NCI-H510A treated with DMSO at 0.1 percent for 48 hours (cell line): ENCODE results near the gene WNT3A.

ENCODE experiments used
- DNase-seq: peaks from one replicate; lab custom pipeline; 2025; lab: John Stamatoyannopoulos, UW

The WNT3A gene

GRCh38 chr1:228031276-228031995 is 24.6 kb downstream of the WNT3A start:
- no peak for DNase-seq

- no peak for DNase-seq
Observed at GRCh38 chr1:228032041-228032440, 25.2 kb downstream of the WNT3A start.

- DNase-seq, result no peak
Observed at GRCh38 chr1:228033376-228033775, 26.6 kb downstream of the WNT3A start.

GRCh38 chr1:228034954-228035837 is 28.4 kb downstream of the WNT3A start:
- no peak for DNase-seq

GRCh38 chr1:228035844-228036243 is 29.0 kb downstream of the WNT3A start:
- no peak for DNase-seq

- DNase-seq, result no peak
Observed at GRCh38 chr1:228036701-228037231, 30.0 kb downstream of the WNT3A start.

- DNase-seq, result no peak
Observed at GRCh38 chr1:228037401-228038386, 30.9 kb downstream of the WNT3A start.

- no peak for DNase-seq
Observed at GRCh38 chr1:228038387-228039005, 31.7 kb downstream of the WNT3A start.

GRCh38 chr1:228039006-228039903 is 32.5 kb downstream of the WNT3A start:
- no peak for DNase-seq

- no peak for DNase-seq
Observed at GRCh38 chr1:228039986-228040385, 33.2 kb downstream of the WNT3A start.

GRCh38 chr1:228041316-228041715 is 34.5 kb downstream of the WNT3A start:
- DNase-seq, result no peak

GRCh38 chr1:228042508-228042907 is 35.7 kb downstream of the WNT3A start:
- DNase-seq, result no peak

GRCh38 chr1:228043281-228043848 is 36.6 kb downstream of the WNT3A start:
- DNase-seq, result no peak

- DNase-seq, result no peak
Observed at GRCh38 chr1:228044961-228045360, 38.2 kb downstream of the WNT3A start.

- DNase-seq, result no peak
Observed at GRCh38 chr1:228045405-228045804, 38.6 kb downstream of the WNT3A start.

- DNase-seq, result no peak
Observed at GRCh38 chr1:228045871-228046270, 39.1 kb downstream of the WNT3A start.

- no peak for DNase-seq
Observed at GRCh38 chr1:228046421-228047182, 39.8 kb downstream of the WNT3A start.

- DNase-seq, result no peak
Observed at GRCh38 chr1:228047183-228047466, 40.3 kb downstream of the WNT3A start.

GRCh38 chr1:228048120-228048519 is 41.3 kb downstream of the WNT3A start:
- DNase-seq, result no peak
